ENCODE measurements around the gene COL18A1.

Gene COL18A1

DNA sequence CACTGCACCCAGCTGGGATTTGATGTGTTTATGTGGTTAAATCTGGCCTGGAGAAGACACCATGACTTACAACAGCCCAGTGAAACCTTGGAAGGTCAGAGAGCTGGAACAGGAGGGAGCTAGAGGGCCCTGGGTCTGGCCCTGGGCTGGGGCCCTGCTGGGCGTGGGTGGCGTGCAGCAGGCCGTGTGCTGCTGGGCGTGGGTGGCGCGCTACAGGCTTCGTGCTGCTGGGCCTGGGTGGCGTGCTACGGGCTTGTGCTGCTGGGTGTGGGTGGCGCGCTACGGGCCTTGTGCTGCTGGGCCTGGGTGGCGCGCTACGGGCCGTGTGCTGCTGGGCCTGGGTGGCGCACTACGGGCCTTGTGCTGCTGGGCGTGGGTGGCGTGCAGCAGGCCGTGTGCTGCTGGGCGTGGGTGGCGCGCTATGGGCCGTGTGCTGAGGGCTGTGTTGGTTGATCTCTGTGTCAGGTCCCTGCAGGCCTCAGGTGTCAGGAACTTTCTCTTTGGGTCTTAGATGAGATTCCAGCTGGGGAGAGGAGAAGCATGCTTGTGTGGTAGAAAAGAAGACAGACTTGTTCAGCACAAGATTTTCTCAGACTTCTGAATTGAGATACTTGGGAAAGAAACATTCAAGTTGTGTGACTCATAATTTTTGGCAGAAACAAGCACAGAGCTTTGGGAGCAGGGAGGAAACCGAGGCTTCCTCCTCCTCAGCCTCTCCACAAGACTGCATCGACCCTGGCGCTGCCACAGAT, 66.0 kb downstream of the COL18A1 start:
- peak; percentile 41 for DNase-seq

DNA sequence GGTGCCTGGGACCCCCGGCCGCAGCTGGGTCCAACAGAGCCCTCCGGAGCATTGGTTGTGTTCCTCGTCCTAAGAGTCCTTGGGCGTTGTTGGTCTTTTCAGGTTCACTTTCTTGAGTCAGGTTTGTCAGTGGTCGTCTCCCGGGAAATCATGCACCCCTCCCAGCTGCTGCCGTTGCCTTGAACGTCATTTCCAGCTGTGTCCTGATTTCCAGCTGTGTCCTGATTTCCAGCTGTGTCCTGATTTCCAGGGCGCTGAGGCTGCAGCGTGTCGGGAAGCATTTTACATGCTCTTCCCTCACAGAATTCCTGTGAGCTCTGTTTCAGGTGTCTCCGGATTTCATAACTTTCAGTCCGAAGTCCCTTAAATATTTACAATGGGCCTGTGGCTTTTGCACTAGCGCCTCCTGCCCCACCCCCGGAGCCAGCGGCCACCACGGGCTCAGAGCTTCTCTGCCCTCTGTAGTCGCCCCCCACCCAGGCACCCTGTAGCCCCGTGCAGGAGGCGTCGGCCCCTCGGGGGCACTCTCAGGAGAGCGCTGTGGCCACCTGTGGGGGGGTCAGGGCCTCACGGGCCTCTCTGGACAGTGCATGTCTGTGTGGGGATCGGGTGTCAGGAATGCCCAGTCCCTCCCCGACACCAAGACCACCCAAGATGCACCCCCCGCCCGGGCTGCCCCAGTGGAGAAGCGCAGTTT, 66.7 kb downstream of the COL18A1 start:
- no peak for DNase-seq

DNA sequence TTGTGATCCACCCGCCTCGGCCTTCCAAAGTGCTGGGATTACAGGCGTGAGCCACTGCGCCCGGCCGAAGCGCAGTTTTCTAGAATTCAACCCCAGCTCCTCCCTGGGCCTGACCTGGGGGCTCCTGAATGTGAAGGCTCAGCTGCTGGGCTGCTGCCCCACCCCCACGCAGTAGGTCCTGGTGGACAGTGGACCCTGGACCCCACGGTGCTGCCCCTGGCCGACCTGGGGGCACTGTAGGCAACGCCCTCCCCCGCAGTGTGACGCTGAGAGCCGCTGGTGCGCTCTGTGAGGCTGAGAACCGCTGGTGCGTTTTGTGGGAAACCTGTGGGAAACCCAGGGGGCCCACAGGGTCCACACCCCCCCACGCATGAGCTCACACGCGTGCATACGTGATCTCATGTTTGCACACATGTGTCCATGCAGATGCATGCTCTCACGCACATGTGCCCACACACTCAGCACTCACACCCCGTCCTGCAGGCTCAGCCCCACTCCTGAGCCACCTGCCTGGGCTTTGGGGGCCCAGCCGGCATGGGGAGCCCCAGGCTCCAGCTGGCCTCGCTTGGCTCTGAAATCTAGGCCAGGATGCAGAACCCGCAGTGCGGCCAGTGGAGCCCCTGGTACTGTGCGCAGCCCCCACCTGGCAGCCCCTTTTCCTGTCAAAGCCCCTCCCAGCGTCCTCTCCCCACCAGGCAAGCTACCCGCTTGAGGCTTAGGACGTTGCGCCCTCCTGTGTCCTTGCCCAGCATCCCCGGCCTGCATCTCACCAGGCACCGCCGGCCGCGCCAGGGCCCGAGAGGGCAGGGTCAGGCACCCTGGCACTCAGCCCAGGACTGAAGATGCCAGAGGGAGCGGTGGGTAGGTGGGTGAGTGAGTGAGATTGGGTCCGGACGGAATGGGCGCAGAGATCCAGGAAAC, 67.7 kb downstream of the COL18A1 start:
- no peak for DNase-seq

- DNase-seq, result no peak
Measured at GRCh38 chr21:45473496-45474322, 68.7 kb downstream of the COL18A1 start.

GRCh38 chr21:45474323-45474950, 69.5 kb downstream of the COL18A1 start:
- no peak for DNase-seq

GRCh38 chr21:45475004-45475685, 70.2 kb downstream of the COL18A1 start:
- no peak for DNase-seq

- no peak for DNase-seq
Measured at GRCh38 chr21:45475797-45476570, 71.0 kb downstream of the COL18A1 start.

DNA sequence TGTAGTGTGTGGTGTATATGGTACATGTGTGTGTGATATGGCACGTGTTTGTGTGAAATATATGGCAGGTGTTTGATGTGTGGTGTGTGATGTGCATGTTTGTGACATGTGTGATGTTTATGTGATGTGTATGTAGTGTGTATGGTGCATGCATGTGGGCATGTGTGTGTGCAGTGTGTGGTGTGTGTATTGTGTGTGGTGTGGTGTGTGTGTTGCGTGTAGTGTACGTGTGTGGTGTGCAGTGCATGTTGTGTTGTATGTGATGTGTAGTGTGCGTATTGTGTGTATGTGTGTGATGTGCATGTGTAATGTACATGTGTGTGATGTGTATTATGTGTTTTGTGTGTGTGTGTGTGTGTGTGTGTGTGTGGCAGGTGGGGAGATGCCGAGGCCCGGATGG, 71.6 kb downstream of the COL18A1 start:
- DNase-seq, result no peak

GRCh38 chr21:45477176-45478114, 72.5 kb downstream of the COL18A1 start:
- DNase-seq, result no peak

GRCh38 chr21:45478115-45478801, 73.3 kb downstream of the COL18A1 start:
- peak; percentile 86 for DNase-seq

GRCh38 chr21:45478816-45479669, 74.1 kb downstream of the COL18A1 start:
- DNase-seq, result no peak

DNA sequence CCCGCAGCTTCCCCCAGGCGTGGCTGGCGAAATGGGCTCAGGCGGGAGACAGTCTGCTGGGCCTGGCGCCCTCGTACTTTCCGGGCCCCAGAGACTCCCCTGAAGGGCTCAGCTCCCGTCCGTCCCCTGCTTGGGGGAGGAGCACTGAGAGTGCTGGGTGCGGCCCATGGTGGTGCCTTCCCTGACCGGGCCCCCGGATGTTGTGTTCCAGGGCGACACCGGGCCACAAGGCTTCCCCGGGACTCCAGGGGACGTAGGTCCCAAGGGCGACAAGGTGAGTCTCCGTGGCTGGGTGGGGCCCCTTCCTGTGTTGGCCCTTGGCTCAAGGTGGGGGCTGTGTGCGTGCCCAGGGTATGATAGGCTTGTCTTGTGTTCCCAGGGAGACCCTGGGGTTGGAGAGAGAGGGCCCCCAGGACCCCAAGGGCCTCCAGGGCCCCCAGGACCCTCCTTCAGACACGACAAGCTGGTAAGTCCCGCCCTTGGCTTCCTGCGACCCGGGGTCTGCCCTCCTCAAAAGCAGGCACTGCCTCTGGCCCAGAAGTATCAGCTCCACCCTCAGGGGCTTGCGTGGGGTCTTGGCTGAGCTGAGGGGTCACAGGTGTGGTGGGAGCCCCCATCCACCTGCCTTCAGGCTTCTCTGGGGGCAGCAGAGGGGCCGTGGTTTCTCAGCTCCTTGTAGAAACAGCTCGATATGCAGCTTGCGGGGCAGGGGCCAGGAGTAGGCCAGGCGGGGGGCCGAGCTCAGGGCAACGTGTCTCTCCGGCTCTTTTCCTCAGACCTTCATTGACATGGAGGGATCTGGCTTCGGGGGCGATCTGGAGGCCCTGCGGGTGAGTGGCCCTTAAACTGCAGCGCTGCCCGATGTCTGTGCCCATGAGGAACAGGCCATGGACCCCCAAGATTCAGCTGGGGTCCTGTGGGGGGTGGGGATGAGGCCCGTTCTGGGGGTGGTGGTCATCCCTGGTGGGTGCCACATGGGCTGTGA, 75.0 kb downstream of the COL18A1 start:
- no peak for DNase-seq

DNA sequence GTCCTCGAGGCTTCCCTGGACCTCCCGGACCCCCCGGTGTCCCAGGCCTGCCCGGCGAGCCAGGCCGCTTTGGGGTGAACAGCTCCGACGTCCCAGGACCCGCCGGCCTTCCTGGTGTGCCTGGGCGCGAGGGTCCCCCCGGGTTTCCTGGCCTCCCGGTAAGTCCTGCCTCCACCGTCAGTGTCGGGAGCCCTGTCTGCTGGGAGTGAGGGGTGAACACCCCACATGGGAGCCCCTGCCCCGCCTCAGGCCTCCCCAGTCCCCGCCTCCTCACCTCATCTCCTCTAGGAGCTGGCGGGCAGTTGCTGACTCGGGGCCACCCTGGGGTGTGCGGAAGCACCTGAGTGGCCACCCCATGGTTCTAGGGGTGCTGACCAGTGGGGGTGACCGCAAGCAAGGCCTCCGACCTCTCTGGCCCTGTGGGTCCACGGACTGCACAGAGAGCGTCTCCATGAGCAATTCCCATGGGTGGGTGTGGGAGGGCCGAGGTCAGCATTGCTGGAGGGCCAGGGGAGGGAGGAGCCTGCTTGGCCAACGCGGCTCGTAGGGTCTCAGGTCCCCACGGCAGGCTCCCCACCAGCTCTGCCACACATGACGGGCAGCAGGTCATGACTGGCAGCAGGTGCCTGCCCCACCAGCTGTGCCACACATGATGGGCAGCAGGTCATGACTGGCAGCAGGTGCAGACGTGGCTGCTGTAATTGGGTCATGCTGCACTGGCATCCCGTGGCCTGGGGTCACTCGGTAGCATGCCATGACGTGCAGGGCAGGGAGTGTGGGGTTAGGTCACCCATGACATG, 75.9 kb downstream of the COL18A1 start:
- no peak for DNase-seq

DNA sequence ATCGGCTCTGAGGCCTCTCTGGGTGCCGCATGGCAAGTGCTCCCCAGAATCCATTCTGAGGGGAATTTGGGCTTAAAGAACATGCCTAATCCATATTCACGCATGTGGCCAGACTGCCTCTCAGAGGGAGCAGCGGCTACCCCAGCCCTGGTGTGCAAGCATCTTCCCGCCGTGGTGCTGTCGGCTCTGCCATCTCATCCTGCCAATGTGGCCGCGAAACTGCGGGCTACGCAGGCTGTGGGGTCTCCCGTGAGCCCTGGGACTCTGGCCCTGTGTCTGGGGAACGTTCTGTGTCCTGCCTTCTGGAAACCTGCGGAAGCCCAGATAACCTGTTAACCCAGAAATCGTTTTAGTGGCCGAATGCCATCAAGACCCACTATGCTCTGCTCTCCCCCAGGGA, 76.6 kb downstream of the COL18A1 start:
- DNase-seq, result no peak

Measured in CD4-positive, alpha-beta T cell treated with Interleukin-15 for 1 hour (primary cell).